ENCODE measurements around the gene SNED1.

The SNED1 gene

DNA sequence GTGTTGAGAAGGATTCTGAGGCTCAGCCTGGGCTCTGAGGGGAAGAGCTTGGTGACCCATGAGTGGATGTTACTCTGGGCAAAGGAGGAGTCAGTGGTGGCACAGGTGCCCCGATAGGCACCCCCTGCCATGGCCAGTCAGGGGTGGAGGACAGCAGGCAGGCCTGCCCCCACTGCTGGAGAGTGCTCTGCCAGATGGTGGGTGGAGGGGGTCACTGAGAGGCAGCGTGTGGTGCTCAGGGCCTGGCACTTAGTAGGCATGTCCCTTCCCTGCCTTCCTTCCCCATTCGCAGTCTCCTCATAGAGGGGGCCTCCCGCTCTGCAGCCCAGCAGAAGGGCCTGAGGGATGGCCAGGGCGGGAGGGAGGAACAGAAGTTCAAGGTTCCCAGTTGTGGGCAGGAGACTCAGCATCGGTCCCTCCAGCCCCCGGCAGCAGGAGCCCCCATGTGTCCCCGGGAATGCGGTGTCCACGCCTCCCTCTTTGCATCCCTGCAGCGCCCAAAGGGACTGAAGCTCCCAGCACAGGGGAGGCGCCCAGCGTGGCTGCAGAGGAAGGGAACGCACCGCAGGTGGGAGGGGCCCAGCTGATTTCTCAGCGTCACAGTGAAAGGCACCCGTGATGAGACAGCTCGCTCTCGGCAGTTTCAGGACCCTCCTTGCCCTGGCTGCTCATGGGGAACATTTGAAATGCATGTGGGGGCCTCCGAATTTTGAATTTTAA, 5.7 kb upstream of the SNED1 start:
- DNase-seq, result no peak

DNA sequence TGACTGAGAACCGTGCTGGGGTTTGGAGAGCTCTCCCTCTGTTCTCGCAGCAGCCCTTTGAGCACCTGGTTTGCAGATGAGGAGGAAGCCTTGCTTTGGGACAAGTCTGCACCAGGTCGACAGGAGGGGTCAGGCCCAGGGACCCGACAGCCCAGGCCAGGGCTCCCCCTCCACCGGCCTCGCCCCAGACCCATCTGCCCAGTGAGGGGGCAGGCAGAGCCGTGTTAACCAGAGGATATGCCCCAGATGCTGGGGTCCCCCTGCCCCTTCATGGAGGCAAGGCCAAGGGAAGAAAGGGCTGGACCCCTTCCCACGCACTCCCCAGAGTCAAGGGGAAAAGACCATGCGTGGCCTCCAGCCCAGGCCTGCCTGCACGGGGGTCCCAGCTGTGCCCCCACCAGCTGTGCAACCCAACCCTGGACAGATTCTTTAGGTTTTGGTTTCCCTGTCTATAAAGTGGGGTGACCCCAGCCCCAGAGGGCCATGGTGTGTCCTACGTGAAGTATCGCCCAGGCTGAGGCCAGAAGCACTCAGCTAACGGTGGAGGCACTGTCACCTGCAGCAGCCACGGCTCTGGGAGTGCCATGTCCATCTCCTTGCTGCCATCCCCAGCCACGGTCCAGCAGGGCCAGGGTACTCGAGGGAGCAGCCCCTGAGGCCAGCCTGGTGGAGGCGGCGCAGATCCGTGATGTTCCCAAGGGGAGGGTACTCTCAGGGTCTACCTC, 4.8 kb upstream of the SNED1 start:
- DNase-seq, result no peak

DNA sequence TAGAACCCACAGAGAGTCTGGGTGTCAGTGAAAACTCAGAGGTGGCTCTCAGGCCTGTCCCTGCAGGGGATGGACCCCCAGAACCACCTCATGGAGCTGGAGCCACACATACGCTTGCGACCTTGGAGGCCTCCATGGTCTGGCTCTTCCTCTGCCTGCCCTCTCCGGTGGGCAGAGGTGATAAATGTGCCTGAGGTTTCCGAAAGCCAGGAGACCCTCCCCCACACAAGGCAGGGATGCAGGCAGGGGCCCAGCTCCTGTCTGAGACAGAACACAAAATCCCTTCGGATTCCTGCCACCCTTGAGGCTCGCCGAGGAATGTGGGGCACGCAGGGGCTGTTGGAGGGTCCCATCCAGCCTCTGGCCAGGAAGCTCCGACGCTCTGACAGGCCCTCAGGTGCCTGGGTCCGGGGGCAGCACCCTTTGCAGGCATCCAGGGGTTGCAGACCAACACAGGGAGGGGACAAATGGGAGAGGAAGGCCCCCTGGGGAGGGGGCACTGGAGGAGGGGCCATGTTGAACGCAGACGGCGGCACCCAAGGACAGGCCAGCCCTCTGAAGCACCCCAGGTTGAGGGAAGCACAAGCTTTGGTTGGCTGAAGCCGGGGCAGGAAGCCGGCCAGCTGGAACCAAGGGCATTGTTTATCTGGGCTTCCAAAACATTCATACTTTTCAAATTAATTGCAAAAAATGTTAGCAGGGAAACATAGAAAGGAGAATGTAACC, 4.1 kb upstream of the SNED1 start:
- no peak for DNase-seq

GRCh38 chr2:240995041-240996021, 3.1 kb upstream of the SNED1 start:
- DNase-seq, result no peak

DNA sequence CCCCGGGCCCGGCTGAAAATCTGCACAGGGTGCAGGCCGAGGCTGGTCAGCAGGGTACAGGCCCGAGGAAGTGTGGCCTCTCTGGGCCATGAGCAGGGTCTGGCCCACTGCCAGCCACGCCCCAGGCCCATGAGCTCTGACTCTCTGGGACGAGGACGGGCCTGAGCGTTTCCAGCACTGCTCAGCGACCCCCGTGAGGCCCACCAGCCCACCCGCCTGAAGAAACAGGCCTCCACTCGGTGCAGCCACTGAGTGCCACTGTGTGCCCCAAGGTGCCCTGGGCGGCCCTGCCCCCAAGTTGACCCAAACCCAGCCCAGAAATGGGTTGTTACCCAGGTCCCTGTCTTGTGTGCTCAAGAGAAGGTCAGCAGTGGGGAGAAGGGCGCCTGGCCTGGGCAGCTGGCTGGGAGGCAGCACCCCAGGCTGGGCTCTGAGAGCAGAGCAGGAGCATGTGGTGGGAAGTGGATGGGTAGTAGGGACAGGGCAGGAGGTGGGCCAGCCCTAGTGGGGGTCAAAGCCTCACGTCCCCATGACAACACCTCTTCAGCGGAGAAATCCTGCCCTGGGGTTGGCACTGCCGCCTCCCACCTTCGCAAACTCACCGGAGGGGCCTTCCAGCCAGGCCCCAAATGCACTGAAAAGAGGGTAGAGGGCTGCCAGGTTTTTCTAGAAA, 2.1 kb upstream of the SNED1 start:
- DNase-seq, result no peak

GRCh38 chr2:240996834-240997140, 1.6 kb upstream of the SNED1 start:
- no peak for DNase-seq

DNA sequence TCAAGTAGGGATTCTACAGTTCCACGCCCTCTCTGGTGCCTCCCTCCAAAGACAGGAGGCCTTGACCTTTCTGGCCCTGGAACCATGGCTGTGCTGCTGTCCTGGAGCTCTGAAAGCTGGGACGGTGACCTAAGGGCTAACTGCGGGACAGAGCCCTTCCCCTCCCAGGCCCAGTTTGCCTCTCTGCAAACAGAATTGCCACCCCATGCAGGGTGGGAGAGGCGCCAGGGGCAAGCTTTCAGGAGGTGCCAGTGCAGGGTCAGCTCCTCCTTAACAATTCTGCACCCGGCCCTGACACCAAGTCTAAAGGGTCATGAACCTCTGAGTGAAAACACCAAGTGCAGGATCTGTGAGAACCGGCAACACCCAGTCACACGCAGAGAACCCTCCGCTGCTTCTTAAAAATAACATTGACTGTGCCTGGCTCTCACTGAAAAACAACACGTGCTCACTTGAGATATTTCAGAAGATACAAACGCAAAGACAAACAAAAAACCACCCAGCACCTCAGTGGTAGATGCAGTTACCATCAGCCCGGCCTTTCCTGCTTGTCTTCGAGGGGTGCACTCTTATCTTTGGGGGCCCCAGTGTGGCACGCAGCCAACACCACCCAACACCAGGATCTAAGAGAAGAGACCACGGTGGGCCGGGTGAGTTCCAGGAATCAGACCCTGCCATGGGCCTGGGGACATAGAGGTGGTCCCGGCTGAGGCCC, 1.1 kb upstream of the SNED1 start:
- no peak for DNase-seq

GRCh38 chr2:240998706-240998994, 232 bp downstream of the SNED1 start:
- no peak for DNase-seq

GRCh38 chr2:240998995-240999791, 775 bp downstream of the SNED1 start:
- DNase-seq, result peak in 1 of 2 experiments; percentile 42

- no peak for DNase-seq
These were observed 1.6 kb downstream of the SNED1 start for GRCh38 chr2:240999873-241000541.

GRCh38 chr2:241000831-241001321, 2.5 kb downstream of the SNED1 start:
- no peak for DNase-seq

DNA sequence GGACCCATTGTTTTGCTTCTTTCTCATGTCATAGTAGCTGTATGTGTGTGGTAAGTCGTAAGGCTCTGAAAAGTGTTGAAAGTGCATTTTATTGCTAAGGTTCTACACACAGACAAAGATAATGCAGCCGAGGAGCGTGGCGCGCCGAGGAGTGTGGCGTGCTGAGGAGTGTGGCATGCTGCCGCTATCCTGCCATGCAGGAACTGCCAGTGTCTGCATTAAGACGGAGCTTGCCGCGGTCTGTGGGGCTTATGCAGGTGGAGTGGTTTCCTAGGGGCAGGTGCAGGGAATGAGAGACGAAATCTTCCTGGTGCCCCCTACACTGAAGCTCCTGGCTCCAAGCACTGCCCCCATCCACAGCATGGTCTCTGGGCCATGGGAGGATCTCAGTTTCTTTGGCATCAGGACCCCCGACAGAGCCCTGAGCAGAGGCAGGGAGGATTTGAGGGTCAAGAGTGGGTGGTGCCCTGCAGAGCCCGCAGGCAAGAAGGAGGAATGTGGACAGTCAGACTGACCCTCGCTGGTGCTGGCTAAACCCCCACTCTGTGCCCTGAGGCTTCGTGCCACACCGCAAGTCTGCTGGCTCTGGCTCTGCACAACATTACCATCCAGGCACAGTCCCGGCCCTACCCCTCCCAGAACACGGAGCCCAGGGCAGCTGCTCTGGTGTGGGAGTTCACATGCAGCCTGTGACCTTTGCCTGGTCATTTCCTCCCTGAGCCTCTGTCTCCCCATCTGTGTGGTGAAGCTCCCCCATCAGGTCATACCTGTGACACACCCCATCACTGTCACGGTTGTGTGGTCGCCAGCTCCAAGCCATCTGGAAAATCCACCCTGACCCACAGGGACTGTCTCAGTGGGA, 3.2 kb downstream of the SNED1 start:
- DNase-seq, result no peak

DNA sequence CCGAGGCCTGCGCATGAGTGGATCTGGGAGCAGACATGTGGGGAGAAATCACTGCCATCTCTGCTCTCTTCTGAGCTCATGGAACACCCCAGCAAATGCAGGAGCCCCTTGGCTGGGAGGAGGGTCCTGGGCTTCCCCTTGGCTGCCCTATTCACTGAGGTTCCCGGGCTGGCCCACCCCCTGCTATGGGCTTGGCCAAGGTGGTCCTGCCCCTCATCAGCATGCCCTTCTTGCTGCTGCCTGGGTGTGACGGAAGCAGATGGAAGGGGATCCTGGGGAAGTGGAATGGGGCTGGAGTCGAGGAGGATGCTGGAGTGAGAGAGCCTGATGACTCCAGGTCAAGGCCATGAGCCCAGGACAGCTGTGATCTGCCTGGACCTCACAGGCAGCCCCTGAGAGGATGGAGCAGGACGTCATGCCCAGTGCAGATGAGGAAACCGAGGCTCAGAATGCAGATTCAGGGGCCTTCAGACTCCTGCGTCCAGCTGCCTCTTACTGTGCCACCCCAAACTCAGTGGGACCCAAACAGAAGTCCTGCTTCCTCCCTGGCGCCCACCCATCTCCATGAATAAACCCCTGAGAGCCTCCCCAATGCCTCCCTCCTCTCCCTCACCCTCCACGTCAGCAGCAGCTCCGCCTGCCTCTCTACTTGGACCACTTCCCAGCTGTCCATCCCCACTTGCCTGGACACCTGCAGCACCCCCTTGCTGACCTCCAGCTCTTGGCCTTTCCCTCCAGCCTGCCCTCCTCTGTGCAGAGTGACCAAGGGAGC, 4.0 kb downstream of the SNED1 start:
- no peak for DNase-seq

- no peak for DNase-seq
These were observed 4.6 kb downstream of the SNED1 start for GRCh38 chr2:241003047-241003360.

DNA sequence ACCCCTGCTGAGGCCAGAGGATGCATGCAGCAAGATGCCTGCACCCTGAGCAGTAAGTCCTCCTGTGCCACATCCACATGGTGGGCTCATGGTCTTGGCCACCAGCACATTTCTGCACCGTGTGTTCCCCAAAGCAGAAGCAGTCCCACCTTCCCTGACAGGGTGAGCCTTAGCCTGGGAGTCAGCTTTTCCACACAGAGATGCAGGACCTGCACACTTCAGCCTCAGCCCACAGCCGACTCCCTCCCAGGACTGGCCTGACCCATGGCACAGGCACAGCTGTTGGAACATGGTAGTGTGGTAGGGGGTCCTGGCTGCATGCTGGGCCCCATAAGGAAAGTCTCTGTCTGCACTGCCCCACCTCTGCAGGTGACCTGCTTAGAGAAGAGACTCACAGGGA, 5.0 kb downstream of the SNED1 start:
- no peak for DNase-seq

- no peak for DNase-seq
These were observed 5.6 kb downstream of the SNED1 start for GRCh38 chr2:241003830-241004564.

GRCh38 chr2:241005569-241005968, 7.2 kb downstream of the SNED1 start:
- no peak for DNase-seq

- no peak for DNase-seq
These were observed 8.0 kb downstream of the SNED1 start for GRCh38 chr2:241006412-241006811.

Data from NCI-H526 (cell line).